IPS DF 4.7 (cell line): ENCODE data around the gene NME7.

ENCODE experiments used
- DNase-seq: peaks from one replicate; pipeline ENCODE4 v3.0.0-alpha.2; 2013; ENCODE audit warnings: low spot score; ENCODE audit errors: extremely low read depth

NME7 gene

GRCh38 chr1:169160845-169161495 is 206.6 kb downstream of the NME7 start:
- no peak for DNase-seq

DNA sequence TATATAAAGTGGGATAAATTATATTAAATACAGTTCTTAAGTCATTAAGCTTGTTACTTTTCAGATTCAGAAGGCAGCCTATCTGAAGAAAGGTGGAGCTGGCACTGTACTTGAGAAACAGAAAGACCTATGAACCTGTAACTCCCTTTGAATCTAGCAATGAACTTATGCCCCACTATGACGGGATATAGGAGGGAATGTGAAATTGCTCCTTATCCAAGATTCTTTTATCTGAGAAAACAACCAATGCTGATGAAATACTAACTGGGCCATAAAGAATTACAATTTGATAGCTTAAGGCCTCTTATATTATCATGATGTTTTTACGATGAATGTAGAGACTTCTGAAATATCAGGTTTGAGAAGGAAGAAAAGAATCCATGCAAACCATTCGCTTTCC is 211.0 kb downstream of the NME7 start:
- DNase-seq = no peak

DNA sequence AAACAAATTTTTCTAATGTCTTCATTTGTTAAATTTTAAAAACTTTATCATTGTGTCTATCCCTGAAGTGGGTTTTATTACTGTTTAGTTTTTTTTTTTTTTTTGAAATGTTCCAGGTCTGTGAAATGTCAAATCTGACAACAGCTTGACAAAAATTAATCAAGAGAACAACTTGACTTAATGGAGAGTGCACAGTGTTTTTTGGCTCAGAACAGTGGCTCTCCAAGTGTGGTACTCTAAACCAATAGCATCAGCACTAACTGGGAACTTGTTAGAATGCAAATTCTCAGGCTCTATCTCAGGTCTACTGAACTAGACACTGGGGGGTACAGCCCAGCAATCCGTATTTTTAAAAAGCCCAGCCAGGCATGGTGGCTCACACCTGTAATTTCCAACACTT is 211.9 kb downstream of the NME7 start:
- DNase-seq = no peak

- DNase-seq = no peak
Measured at GRCh38 chr1:169151338-169151837, 216.2 kb downstream of the NME7 start.

DNA sequence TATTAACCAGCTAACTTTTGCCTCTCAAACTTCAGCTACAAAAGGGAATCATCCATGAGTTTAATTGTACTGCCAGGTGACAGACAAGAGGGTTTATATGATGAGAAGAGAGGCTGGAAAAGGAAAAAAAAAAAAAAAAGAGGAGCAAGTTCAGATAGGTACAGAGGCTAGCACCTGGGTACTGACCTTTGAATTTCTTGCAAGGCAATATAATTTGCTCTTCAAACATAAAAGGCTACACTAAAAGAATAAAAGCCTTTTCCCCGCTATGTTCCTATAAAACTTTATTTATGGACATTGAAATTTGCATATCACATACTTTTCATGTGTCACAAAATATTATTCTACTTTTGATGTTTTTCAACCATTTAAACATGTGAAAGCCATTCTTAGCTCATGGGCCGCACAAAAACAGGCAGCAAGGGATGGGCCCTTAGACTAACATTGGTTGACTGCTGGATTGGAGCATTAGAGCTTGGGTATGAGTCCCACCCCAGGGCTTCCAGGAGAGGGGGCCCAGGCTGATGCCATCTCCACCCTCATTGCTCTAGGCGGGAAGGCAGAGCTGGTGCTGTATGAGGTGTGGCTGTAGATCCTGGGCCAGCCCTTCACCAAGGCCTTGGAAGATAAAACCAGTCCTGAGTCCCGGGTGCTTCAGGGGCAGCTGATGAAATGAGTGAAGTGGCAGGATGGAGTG is 216.8 kb downstream of the NME7 start:
- no peak for DNase-seq

DNA sequence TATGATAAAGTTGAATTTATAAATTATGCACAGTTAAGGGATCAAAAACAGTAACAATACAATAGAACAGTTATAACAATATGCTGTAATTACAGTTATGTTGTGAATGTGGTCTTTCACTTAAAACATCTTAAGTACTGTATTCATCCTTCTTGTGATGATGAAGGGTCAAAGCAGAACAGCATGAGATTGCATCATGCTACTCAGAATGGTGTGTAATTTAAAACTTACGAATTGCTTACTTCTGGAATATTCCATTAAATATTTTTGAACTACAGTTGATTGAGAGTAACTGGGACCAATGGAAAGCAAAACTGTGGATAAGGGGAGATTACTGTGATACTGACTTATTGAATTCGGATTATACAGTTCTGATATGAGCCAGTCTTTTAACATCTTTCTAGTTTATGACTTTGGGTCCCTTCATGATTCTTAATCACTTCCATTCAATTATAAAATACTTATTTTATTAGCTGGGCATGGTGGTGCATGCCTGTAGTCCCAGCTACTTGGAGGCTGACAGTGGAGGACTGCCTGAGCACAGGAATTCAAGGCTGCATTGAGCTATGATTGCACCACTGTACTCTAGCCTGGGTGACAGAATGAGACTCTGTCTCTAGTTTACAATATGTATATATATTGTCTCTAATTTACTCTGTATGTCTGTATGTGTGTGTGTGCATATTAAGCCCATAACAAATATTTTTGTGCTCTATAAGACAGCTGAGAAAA is 217.9 kb downstream of the NME7 start:
- no peak for DNase-seq

GRCh38 chr1:169148472-169149252 is 218.9 kb downstream of the NME7 start:
- no peak for DNase-seq

- no peak for DNase-seq
Measured at GRCh38 chr1:169146576-169147214, 220.9 kb downstream of the NME7 start.

DNA sequence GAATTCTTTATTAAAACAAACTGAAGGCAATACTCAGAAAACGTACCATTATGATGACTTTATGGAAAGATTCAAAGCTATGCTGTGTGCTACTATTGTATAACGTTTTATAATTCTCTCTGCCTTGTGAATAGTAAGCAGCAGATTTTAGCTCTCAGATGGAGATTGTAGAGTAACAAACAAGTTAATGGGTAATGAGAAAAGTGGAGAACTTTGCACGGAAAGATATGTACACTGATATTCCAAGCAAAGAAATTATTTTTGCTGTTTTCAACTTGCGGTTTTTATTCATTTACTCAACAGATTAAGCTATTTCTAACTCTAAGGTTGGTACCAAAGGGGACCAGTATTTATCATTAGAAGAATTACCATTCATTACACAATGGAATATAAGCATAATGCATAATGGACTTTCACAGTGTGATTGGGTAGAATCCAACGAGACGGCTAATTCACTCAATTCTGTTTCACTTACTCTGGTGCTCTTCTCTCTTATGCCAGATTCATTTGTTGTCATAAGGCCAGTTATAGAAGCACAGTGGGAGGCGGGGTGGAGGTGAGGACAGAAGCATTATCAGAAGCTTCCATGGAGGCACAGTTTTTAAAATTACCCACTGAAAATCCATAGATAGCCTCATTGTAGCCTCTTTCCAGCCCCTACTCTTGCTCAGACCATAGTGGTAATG is 222.5 kb downstream of the NME7 start:
- DNase-seq = no peak

DNA sequence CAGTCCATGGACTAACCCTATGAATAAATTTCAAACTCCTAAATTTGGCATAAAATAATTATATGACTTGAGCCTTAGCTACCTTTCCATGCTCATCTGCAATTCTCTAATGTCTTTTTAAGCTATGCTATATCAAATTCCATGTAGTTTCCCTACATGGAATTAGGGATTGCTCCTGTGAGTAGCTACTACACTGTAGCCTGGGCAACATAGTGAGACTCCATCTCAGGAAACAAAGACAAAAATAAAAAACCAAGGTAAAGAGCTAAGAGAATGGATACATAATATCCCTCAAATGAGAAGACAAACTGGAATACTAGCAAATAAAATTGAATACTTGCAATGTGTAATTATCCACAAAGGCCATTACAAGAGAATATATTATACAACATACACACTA is 223.6 kb downstream of the NME7 start:
- no peak for DNase-seq

- DNase-seq = no peak
Measured at GRCh38 chr1:169143346-169143745, 224.3 kb downstream of the NME7 start.

DNA sequence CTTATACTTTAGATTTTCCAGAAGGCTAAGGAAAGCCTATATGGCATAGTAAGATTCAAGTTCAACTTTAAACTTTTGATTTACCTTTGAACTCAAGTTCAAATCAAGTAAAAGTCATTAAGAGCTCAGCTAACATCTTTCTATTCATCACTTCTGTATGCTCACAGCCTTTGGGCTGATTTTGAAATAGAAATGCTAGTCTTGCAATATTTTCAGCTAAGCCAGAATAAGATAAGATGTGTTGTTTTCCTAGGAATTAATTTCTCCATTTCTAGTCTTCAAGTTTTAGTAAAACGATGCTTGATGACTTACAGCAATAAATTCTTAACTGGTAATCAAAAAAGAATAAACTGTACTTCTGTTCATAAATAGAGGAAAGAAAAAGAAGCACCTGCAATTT is 225.5 kb downstream of the NME7 start:
- no peak for DNase-seq

DNA sequence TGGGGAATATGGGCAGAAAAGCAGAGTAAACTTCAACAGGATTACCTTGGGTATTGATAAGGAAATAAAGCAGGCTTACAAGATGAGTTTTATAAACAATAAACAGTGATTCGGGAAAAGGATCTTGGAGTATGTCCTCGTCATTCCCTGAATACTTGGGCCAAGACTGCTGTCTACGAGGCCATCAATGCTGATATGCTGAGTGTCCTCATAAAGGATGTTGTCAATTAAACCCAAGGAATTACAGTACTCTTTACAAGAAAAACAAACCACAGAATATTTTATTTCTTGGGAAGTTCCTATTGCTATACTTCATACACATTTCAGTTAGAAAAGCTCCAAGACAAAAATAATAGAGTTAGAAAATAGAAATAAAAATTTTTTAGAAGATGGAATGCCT is 226.2 kb downstream of the NME7 start:
- DNase-seq = no peak

DNA sequence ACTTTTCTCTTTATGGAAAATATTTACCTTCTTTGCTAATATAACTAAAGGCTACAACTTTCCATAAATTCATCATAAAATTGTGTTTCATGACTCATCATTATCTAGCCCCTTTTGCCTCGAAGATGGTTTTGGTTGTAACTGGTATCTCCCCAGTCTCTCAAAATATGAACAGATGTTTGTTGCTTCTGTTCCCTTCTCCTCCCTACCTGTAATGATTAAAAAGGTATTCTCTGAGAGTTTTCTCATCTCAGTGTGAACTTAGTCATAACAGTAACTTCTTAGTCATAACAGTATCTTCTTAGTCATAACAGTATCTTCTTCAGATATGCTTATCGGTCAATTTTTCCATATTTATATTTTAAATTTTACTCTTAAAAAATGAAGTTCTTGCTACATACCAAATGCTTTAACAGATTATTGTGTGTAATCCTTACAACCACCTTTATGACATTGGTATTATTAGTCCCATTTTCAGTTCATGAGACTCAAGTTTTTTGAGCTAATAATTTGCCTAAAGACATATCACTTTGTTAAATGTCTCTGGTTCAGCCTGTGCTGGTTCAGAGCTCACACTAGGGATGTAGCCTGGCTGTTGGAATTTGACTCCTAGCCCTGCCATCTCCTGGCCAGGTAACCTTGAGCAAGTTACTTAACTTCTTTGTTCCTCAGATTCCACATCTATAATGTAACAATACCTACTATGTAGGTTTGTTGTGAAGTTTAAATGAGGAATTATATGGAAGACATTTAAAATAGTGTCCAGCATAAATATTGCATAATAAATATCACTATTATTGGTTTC is 228.5 kb downstream of the NME7 start:
- no peak for DNase-seq

DNA sequence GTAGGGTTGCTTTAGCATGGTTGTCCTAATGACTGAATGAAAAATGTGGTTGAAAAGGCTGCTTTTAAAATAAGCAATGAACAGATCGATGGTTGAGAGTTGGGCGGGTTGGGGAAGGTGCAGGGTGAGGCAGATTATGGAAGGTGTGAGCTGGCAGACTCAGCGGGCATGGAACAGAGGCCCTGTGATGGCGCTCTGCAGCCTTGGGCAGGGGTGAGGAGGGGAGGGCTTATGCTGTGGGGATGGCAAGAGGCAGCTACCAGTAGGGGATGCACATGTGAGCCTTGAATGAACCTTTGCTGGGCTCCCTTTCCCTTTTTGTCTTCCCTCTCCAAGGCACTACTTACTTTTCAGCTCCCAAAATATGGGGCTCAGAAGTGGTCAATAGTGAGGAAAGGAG is 230.2 kb downstream of the NME7 start:
- DNase-seq = no peak

- DNase-seq = no peak
Measured at GRCh38 chr1:169133801-169134502, 233.6 kb downstream of the NME7 start.

- no peak for DNase-seq
Measured at GRCh38 chr1:169133228-169133576, 234.4 kb downstream of the NME7 start.

DNA sequence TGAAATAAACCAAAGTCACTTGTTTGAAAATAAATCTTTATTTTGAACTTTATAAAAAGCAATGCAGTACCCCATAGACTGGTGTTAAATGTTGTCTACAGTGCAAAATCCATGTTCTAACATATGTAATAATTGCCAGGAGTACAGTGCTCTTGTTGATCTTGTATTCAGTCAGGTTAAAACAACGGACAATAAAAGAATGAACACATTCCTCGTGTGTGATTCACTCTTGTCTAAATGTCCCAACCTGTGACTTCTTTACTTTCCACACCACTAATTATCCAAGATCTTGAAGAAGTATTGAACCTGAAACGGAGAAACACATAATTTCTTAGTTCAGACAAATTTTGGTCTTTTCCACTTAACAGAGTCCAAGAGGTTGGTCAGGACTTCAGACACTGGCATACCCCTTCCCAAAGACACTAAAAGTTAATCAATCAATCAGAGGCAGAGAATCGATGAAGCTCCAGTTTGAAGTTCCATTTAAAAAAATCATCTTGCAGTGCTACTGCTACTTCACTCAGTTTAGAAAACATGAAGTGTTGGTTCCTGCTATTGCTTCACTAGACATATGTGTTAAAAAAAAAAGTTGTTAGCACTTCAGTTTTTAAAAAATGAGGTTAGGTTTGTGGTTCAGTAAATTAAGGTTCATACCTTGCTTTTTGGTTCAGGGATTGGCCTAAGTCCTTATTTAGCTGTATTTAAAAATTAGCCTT is 234.9 kb downstream of the NME7 start:
- DNase-seq = no peak

GRCh38 chr1:169130683-169131082 is 236.9 kb downstream of the NME7 start:
- no peak for DNase-seq
